GM23248 (cell line): Measurements from ENCODE around the gene FBN1. TPM values are rescaled to one million over a fixed set of nuclear protein-coding genes. Genes with fewer than 3 reads are reported as not detected.

ENCODE experiments used
- DNase-seq: peaks from one replicate; pipeline ENCODE4 v3.0.0-alpha.2; 2015
- H2AFZ ChIP-seq: fragments of 200-600 bp; sonication (generic); 2 replicates; pipeline ENCODE4 v1.6.1; 2016; ENCODE audit warnings: antibody characterized with exemption
- H3F3A ChIP-seq: fragments of 200-600 bp; sonication (generic); 2 replicates; pipeline ENCODE4 v1.6.1; 2016; ENCODE audit warnings: mild to moderate bottlenecking, antibody characterized with exemption, mixed run types; ENCODE audit not compliant: insufficient read depth
- H3K27ac ChIP-seq: fragments of 200-600 bp; sonication (generic); 2 replicates; pipeline ENCODE4 v1.5.1; 2016; ENCODE audit warnings: mild to moderate bottlenecking
- H3K27me3 ChIP-seq: fragments of 200-600 bp; sonication (generic); replicated peaks from 2 replicates; pipeline ENCODE4 v1.6.1; 2016; ENCODE audit warnings: mild to moderate bottlenecking; ENCODE audit not compliant: insufficient read depth
- H3K36me3 ChIP-seq: fragments of 200-600 bp; sonication (generic); 2 replicates; pipeline ENCODE4 v1.6.1; 2016; ENCODE audit warnings: low read depth, mild to moderate bottlenecking
- H3K4me1 ChIP-seq: fragments of 200-600 bp; sonication (generic); 2 replicates; pipeline ENCODE4 v1.6.1; 2016; ENCODE audit warnings: mild to moderate bottlenecking; ENCODE audit not compliant: insufficient read depth
- H3K4me2 ChIP-seq: fragments of 200-600 bp; sonication (generic); one replicate; pipeline ENCODE4 v1.6.1; 2016; ENCODE audit warnings: mild to moderate bottlenecking; ENCODE audit not compliant: unreplicated experiment
- H3K4me3 ChIP-seq: fragments of 200-600 bp; sonication (generic); 2 replicates; pipeline ENCODE4 v1.5.1; 2016; ENCODE audit warnings: mild to moderate bottlenecking
- H3K79me2 ChIP-seq: fragments of 200-600 bp; sonication (generic); 2 replicates; pipeline ENCODE4 v1.6.1; 2016; ENCODE audit warnings: mild to moderate bottlenecking; ENCODE audit not compliant: insufficient read depth
- H3K9ac ChIP-seq: fragments of 200-600 bp; sonication (generic); 2 replicates; pipeline ENCODE4 v1.6.1; 2016; ENCODE audit warnings: mild to moderate bottlenecking
- H3K9me2 ChIP-seq: fragments of 200-600 bp; sonication (generic); 2 replicates; pipeline ENCODE4 v1.6.1; 2016; ENCODE audit warnings: mixed run types, mild to moderate bottlenecking, moderate library complexity; ENCODE audit not compliant: insufficient read depth
- H3K9me3 ChIP-seq: fragments of 200-600 bp; sonication (generic); one replicate; pipeline ENCODE4 v1.6.1; 2017; ENCODE audit warnings: low read depth
- H4K20me1 ChIP-seq: fragments of 200-600 bp; sonication (generic); 2 replicates; pipeline ENCODE4 v1.6.0; 2016; ENCODE audit not compliant: insufficient read depth
- EZH2 ChIP-seq: fragments of 200-600 bp; sonication (generic); IDR thresholded peaks from 2 replicates; pipeline ENCODE4 v1.6.1; 2018; ENCODE audit warnings: antibody characterized with exemption, mild to moderate bottlenecking; ENCODE audit not compliant: insufficient read depth, poor library complexity, severe bottlenecking
- EZH2phosphoT487 ChIP-seq: fragments of 200-600 bp; sonication (generic); IDR thresholded peaks from 2 replicates; pipeline ENCODE4 v1.6.1; 2018; ENCODE audit warnings: antibody characterized with exemption, moderate library complexity, mild to moderate bottlenecking, low read depth; ENCODE audit not compliant: insufficient read depth
- WGBS, 2 experiments: methylation state at CpG; one replicate each; pipeline ENCODE4 v1.1.6; 2015 to 2017; ENCODE audit warnings: low lambda C conversion rate in 2 of 2, low coverage in 1 of 2; ENCODE audit errors: missing lambda C conversion rate in 2 of 2; 5-methylcytosine and 5-hydroxymethylcytosine counted together
- in situ Hi-C: fragments of 300-500 bp; cut with MboI; formaldehyde crosslinking; loops from 2 replicates; pipeline ENCODE4 v1.15.0; 2020
- polyA plus RNA-seq: library from polyadenylated mRNA; unstranded; fragments of >200 nt; fragmentation: Nextera tagmentation; extraction: Ambion mirVana; gene quantifications from 2 replicates; pipeline ENCODE4 v1.2.1, GENCODE V29; 2016
- total RNA-seq: library from RNA; depleted of rRNA; stranded (reverse); fragments of >200 nt; shearing (Covaris generic); gene quantifications from 2 replicates; pipeline ENCODE4 v1.2.3, GENCODE V29; 2014

The FBN1 gene
- total and polyA plus RNA-seq, 2 experiments from 2014 or later = 374 to 1,478 TPM

GRCh38 chr15:48603922-48604321, 41.6 kb downstream of the FBN1 start:
- TF ChIP-seq EZH2 (no peak), EZH2phosphoT487 (no peak)
- Histone ChIP-seq H3F3A (peaks cover 95% of the 10 kb centered on the region), H2AFZ (no peak overlapping the region), H3K9ac (peak overlapping the region; percentile 35; the same call in 1 of the 2 replicates), H3K4me3 (no peak overlapping the region), H3K4me1 (peaks cover 76% of the 10 kb centered on the region), H3K36me3 (peaks cover 74% of the 10 kb centered on the region), H3K27me3 (no peaks in the 10 kb centered on the region), H3K9me3 (no peaks in the 10 kb centered on the region), H3K4me2 (peak overlapping the region; percentile 38), H4K20me1 (peaks cover 5% of the 10 kb centered on the region; the same call in 1 of the 2 replicates), H3K79me2 (peaks cover 98% of the 10 kb centered on the region), H3K27ac (peak overlapping the region; percentile 82), H3K9me2 (no peaks in the 10 kb centered on the region)
- in situ Hi-C loops = no loop called here
- 25 to 32% methylated on average over 3 of the region's 3 CpGs for WGBS, 2 experiments
- DNase-seq = peak; percentile 50

DNA sequence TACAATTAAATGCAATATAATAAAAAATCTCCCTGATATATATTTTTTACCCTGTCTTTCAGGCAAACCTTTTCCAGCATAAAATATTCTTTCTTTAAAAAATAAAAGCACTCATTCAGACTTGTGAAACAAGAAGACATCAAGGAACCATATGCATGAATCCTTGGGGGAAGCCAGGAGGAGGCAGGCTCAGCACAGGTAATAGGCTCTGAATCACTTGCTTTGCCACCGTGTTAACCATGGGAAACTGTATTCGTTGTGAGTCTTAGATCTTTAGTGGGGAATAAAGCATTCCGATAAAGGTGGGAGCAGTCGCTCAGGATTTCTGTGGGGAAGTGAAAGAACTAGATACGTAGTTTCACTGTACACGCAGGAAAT, 42.4 kb downstream of the FBN1 start:
- Histone ChIP-seq H3K9me3 (no peaks in the 10 kb centered on the region), H3K9me2 (no peaks in the 10 kb centered on the region), H3K36me3 (peaks cover 74% of the 10 kb centered on the region), H3K4me1 (peaks cover 71% of the 10 kb centered on the region), H2AFZ (no peak overlapping the region), H3K9ac (peak overlapping the region; percentile 35), H3K27ac (peak overlapping the region; percentile 82), H3K79me2 (peaks cover 98% of the 10 kb centered on the region), H4K20me1 (peaks cover 5% of the 10 kb centered on the region; the same call in 1 of the 2 replicates), H3K27me3 (no peaks in the 10 kb centered on the region), H3F3A (peaks cover 94% of the 10 kb centered on the region), H3K4me3 (0 out of 2 replicates have a peak overlapping the region, but pooled peaks have one; percentile 2), H3K4me2 (peak overlapping the region; percentile 38)
- no peak for TF ChIP-seq EZH2phosphoT487
- TF ChIP-seq EZH2 = no peak
- peak; percentile 24 for DNase-seq
- WGBS, 2 experiments = 72 to 74% methylated on average over 6 of the region's 6 CpGs
- in situ Hi-C loops = no loop called here

GRCh38 chr15:48602358-48603122, 43.0 kb downstream of the FBN1 start:
- Histone ChIP-seq H3K4me1 (peaks cover 65% of the 10 kb centered on the region), H3K9ac (peak overlapping the region; percentile 35), H3K79me2 (peaks cover 98% of the 10 kb centered on the region), H4K20me1 (peaks cover 1% of the 10 kb centered on the region; the same call in 1 of the 2 replicates), H3K36me3 (peaks cover 74% of the 10 kb centered on the region), H3F3A (peaks cover 94% of the 10 kb centered on the region), H3K9me3 (no peaks in the 10 kb centered on the region), H3K27me3 (no peaks in the 10 kb centered on the region), H3K4me3 (peak overlapping the region; percentile 2; the same call in 1 of the 2 replicates), H2AFZ (no peak overlapping the region), H3K4me2 (peak overlapping the region; percentile 38), H3K9me2 (no peaks in the 10 kb centered on the region), H3K27ac (peak overlapping the region; percentile 82)
- TF ChIP-seq EZH2phosphoT487 (no peak), EZH2 (no peak)
- in situ Hi-C loops = no loop called here
- DNase-seq = peak; percentile 81
- 23 to 28% methylated on average over 4 of the region's 4 CpGs for WGBS, 2 experiments

- DNase-seq = no peak
- Histone ChIP-seq H3K4me1 (peaks cover 65% of the 10 kb centered on the region), H3F3A (peaks cover 97% of the 10 kb centered on the region), H3K4me2 (no peak overlapping the region), H3K9me2 (no peaks in the 10 kb centered on the region), H3K79me2 (peaks cover 100% of the 10 kb centered on the region), H3K4me3 (no peak overlapping the region), H3K27me3 (no peaks in the 10 kb centered on the region), H3K9ac (no peak overlapping the region), H3K27ac (peak overlapping the region; percentile 82), H3K36me3 (peaks cover 77% of the 10 kb centered on the region), H2AFZ (no peak overlapping the region), H4K20me1 (no peaks in the 10 kb centered on the region), H3K9me3 (no peaks in the 10 kb centered on the region)
- no peak for TF ChIP-seq EZH2phosphoT487
- TF ChIP-seq EZH2 = no peak
- whole genome bisulfite sequencing, 2 experiments = 89 to 90% methylated on average over 4 of the region's 4 CpGs
- in situ Hi-C loops = no loop called here
Measured at GRCh38 chr15:48601095-48601494, 44.4 kb downstream of the FBN1 start.
